GM18868 (cell line): ENCODE results near the gene MED7.
"Not testable (repeated sequence)": the region's sequence is repeated elsewhere in the genome, so short reads cannot be mapped to it uniquely, and the experiment has no call there.

Source experiments
- ATAC-seq: cut with Tn5 transposase; IDR thresholded peaks from one replicate; pipeline ENCODE4 v1.9.1; 2021; ENCODE audit warnings: mild to moderate bottlenecking, moderate library complexity; ENCODE audit not compliant: unreplicated experiment

MED7 gene, protein sequence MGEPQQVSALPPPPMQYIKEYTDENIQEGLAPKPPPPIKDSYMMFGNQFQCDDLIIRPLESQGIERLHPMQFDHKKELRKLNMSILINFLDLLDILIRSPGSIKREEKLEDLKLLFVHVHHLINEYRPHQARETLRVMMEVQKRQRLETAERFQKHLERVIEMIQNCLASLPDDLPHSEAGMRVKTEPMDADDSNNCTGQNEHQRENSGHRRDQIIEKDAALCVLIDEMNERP

DNA sequence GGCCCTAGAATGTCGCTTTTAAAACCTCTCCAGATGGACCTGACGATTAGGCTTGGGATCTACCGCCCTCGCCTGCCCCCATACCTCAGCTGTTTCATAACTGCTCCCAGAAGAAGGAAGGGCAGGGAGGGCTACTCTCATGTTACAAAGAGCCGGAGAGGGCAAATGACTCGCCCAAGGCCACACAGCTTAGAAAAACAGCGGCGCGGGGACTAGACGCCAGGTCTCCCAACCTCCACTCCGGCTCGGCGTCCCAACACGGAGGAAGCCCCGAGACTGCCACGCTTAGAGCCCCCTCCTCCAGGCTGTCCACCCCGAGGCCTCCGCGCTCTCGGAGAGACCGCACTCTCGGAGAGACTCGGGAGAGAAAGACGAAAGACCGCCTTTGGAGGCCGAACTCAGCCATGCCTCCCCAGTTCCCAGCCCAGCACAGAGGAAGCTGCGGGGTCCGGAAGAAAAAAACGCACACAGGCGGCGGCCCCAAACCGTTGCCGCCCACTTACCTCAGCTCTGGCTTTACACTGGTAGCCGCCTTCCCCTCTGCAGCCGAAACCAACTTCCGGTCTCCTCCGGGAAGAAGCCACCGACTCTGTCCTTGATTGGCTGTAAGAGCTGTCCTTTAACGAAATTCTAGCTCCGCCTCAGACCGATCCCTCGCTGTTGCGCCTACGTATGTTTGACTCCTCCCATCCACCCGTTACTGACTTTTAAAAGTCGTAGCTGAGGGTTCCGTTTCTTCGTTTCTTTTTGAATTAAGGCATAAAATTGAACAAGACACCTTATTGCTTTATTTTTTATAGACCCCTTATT lies at the start of gene MED7:
TSS of gene MED7 (minus strand) at position 549 of the 810 bp plus-strand sequence. CDS start 3,434 bp downstream, outside the sequence.
- peak; percentile 99 for ATAC-seq

DNA sequence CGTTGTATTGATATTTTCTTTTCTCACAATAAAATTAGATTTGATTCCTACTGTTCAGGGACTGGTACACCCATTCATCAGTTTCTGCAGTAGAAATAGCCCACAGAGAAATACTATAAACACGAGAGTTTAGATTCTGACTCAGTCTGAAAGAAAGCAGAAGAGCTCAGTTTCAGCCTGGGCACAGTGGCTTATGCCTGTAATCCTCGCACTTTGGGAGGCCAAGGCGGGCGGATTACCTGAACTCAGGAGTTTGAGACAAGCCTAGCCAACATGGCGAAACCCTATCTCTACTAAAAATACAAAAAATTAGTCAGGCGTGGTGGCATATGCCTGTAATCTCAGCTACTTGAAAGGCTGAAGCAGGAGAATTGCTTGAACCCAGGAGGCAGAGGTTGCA lies 46.6 kb upstream of the MED7 start:
- peak; percentile 97 for ATAC-seq

DNA sequence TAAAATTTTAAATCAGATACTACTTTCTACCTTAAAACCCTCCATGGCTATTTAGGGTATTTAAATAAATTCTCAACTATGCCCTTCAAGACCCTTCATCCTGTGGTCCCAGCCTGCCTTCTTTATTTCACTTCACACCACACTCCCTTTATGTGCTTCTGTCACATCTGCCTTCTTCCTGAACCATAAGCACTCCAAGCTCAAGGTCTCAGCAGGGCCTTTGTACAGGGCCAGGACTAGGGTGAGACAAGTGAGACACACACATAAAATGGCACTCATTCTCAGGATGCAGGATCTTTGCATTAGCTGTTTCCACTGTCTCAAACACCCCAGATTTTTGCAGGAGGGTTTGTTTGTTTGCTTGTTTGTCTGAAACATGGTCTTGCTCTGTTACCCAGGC lies 45.6 kb upstream of the MED7 start:
- ATAC-seq, result no peak

DNA sequence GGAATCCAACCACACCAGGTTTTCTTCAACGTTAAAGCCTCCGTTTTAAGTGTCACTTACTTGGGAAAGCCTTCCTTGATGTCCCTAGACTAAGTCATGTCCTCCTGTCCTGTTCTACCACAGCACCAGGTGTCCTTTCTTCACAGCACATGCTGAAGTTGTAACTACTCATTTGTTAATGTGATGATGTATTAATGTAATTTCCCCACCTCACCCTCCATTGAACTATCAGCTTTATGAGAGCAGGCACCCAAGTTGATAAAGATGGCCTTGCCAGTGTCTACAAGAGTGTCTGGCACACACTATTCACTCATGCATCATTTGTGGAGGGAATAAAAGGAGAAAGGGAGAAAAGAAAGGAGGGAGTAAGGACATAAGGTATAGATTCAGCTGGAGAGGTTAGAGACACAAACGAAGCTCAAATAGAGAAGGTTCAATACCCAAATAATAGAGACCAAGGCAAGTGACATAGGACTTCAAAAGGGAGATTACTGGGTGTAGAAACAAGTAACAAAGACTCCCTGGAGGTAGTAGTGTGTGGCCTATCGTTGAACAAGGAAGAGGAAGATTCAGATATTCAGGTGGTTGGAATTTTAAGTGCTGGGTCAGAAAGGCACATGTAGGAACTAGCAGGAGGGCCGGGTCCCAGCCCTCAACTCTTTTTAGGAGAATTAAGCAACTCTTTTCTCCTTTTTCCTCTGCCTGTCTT lies 44.5 kb upstream of the MED7 start:
- ATAC-seq, result no peak

DNA sequence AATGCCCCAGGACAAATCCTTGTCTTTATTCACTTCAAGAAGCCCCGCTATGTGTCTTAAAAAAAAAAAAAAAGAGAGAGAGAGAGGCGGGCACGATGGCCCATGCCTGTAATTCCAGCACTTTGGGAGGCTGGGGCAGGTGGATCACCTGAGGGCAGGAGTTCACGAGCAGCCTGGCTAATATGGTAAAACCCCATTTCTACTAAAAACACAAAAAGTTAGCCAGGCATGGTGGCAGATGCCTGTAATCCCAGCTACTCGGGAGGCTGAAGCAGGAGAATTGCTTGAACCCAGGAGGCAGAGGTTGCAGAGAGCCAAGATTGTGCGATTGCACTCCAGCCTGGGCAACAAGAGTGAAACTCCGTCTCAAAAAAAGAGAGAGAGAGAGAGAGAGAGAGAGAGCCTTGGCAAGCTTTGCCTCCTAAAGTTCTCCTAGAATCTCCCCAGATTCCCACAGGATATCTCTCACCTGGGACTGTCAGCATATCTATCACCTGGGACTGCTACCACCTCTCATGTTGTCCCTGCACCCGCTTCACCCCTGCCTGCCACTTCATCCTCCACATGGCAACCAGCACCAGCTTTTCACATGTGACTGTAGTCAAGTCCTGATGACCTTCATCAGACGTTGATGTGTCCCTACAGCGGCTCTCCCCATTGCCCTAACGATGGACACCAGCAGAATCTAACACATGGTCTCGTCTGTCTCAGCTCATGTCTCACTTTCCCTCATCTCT lies 43.8 kb upstream of the MED7 start:
- no peak for ATAC-seq

DNA sequence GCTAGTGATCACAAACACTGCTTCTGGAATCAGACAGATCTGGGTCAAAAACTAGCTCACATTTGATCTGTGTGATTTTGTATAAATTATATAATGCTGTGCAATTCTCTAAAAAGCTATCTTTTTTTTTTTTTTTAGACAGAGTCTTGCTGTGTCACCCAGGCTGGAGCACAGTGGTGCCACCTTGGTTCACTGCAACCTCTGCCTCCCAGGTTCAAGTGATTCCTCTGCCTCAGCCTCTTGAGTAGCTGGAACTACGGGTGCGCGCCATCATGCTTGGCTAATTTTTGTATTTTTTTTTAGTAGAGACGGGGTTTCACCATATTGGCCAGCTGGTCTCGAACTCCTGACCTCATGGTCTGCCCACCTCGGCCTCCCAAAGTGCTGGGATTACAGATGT lies 42.5 kb upstream of the MED7 start:
- not testable (repeated sequence) for ATAC-seq

DNA sequence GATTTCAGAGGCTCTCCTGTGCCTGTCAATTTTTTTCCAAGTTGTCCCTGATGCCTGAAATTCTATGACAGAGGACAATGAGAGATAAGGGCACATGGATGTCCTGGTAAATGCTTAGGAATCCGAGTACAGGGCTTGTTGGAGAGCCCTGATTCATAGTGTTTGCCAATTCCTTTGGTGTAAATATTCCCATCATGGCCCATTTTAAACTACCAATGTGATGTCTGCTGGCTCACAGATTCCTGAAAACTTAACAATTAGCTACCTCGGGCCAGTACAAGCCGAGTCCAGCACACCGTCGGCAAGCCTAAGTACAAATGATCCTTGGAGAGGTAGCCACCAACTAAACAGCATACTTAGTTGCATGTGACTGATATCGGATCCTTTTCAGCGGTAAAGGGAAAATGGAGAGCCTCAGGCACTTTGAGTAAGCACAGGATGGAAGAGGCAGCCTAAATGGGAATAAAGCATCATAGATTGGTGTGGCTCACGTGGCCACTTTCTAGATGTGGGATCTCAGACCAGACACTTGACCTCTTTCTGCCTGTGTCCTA lies 41.5 kb upstream of the MED7 start:
- ATAC-seq, result no peak

DNA sequence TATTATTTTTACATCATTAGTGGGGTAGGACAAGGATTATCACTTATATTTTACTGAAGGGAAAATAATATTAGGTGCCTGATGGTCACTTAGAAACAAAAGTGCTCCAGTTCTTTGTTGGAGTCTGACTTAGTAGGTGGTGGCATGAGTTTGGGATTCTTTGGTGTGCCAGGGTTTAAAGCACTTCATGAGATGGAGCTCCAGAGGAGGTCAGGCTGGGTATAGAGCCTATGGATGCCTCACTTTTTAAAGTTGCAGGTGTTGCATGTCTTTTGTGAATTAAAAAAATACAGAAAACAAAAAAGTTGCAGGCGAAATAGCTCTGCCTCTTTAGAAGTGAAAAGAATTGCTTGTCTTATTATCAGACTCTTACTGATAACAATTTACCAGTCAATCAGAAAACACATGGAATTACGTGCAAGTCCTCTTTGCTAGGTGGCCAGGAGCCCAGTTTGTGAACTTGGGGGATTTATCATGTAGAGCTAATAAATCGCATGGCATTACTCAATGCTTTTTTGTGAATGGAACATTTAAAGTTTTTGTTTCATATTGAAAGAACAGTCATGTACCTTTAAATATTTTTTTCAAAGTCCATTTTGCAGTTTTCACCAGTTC lies 39.6 kb upstream of the MED7 start:
- ATAC-seq, result no peak

DNA sequence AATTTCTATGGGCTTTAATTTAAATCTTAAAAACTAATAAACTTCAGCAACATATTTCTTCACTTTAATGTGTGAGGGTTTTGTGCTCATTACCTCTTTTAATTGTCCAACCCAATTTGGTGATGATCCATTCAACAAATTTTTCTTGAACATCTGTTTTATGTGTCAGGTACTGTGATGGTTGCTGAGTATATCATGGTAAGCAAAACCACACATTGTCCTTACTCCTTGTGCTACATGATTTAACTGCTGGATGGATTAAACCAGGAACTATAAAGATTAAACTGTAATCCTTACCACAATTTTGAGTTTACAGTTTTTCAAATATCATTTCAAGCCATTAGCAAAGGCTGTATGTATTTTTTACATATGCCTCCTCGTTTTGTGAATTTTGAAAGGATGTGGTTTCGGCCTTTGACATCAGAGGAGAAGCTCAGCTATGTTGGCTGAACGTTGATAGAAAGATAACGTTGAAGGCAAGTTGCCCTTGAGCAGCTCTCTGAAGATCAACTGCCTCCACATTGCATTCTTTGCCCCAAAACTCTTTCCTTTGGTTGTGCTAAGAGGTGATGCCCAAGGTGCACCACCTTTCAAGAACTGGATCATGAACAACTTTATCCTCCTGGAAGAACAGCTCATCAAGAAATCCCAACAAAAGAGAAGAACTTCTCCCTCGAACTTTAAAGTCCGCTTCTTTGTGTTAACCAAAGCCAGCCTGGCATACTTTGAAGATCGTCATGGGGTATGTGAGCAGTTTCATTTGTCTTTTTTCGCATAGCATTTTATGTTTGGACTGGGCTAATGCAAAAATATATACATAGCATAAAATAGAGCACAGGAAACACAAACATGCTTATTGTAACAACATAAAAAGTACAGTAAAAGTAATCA lies 38.0 kb upstream of the MED7 start, which contains the start of gene ITK:
TSS of gene ITK (plus strand) at position 467 of the 891 bp plus-strand sequence. CDS start at position 605, 138 bp downstream.
- ATAC-seq, result peak; percentile 85

DNA sequence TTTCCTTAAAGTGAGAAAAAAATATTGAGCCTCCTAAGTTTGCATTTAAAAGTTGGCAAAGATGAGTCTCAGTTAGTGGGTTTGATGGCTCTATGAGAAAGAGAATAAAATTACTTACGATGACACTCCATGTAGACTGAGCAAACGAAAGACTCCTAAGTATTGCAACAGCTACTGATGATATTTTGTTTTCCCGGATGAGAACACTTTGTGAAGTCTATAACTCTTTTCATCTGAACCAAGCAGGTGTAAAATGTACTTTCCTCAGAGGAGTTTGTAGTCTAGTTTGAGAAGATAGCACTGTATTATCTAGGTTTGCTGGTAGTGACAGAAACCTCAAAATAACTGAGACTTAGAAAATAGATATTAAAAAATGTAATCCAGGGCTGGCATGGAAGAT lies 36.3 kb upstream of the MED7 start:
- no peak for ATAC-seq

DNA sequence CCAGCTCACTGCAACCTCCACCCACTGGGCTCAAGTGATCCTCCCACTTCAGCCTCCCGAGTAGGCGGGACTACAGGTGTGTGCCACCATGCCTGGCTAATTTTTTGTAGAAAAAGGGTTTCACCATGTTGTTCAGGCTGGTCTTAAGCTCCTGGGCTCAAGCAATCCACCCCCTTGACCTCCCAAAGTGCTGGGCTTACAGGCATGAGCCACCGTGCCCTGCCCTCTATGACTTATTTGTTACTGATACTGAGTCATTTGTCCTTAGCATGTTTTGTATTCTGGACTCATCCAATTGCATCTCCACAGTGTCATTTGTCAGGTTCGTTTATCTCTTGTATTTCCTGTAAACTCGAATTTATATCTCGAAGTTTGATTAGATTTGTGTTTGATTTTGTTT lies 35.3 kb upstream of the MED7 start:
- ATAC-seq, result no peak

DNA sequence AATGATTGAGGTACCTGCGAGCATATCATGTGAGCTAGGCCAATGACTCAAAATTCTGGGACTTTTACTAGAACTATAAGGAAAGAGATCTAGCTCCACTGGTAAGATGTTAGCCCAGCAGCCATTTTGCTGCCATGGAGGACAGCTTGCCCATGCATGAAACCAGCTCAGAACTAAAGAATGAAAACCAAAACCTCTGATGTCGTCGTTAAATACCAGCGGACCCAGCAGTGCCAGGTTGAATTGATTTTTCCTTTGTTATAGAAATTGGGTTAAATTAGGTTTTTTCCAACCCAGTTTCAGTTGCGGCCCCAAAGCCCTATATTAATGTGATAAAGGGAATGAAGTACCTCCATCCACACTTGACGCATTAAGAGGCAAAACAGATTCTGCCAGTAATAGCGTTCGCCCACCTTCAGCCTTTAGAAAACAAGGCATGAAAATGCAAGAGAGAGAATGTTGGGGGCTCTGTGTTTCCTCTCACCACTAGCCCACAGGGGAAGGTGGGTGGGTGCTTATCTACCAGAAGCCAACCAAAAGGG lies 32.5 kb upstream of the MED7 start:
- no peak for ATAC-seq

DNA sequence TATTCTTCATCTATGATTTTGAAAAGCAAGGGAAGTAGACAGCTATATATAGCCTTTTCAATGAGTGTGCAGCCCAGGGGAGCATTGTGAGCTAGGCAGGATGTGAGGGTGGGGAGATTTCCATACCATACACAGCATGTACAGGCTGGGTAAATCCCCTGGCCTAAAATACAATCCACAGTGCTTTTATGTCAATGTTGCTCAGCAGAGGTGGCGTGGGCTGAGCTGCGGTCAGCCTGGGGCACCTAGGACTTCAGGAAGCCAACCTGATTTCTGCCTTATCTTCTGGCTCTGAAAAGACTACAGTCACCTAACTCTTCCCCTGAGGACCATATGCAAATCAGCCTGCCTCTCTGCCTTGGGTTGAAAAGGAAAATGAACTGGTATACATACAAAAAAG lies 29.7 kb upstream of the MED7 start:
- ATAC-seq, result peak; percentile 99

DNA sequence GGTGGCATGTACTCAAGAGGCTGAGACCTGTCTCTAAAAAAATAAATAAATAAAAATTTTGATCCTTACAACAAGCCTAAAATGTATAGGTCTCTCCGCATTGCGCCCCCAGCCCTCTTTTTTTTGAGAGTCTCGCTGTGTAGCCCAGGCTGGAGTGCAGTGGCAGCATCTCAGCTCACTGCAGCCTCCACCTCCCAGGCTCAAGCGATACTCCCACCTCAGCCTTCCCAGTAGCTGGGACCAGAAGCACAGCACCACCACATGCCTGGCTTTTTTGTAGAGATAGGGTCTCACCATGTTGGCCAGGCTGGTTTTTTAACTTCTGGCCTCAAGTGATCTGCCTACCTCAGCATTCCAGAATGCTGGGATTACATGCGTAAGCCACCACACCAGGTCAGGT lies 25.6 kb upstream of the MED7 start:
- ATAC-seq, result no peak

DNA sequence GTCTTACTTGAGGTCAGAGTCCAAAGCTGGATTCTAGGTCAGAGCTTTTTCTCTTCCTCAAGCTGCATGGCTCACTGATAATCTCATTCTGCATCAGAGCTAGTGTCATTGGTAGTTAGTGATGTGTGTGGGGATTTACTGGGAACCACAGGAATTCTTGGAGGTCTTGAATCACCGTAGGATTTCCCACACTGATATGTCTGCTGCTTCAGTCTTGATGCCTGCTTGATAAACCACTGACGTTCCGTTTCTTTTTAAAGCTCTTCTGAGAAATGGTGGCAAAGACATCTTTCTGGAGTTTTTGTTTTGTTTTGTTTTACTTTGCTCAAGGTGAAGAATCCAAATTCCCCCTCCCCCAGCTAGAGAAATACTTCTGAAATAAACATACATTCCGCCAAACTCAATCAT lies 24.6 kb upstream of the MED7 start:
- ATAC-seq, result no peak

DNA sequence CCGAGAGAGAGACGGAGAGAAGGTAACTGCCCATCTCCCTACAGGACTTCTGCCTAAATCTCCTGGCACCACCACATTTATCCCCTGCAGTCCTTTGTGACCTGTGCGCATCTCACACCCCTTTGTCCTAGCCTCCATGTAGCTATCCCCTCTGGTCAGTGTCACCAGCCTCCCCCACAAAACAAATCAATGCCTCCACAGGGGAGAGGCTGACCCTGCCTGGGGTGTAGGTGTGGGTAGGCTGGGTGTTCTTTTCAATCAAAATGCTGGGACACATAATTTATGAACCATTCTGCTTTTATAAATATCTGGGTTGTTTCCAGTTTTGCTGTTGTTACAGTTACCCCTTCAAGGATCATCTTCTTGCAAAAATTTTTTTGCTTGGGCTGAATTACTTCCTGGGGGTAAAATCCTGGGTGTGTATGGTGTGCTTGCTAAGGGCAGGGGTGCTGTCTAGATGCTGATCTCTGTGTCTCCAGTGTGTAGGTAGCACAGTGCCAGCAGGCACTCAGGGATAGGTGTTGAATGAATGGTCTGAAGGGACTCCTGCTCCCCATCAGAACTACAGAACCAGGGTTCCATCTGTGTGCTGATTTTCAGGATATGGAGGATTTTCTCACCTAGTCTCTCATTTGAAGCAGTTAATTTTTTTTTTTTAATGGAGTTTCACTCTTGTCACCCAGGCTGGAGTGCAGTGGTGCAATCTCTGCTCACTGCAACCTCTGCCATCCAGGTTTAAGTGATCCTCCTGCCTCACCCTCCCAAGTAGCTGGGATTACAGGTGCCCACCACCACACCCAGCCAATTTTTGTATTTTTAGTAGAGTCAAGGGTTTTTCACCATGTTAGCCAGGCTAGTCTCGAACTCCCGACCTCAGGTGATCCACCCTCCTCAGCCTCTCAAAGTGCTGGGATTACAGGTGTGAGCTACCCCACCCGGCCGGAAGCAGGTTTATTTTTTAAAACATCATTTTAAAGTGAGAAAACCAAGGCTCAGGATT lies 23.8 kb upstream of the MED7 start, which contains the start of gene GARIN3:
TSS of gene GARIN3 (minus strand) at position 51 of the 1,000 bp plus-strand sequence. CDS start 96 bp downstream, outside the sequence.
- no peak for ATAC-seq

DNA sequence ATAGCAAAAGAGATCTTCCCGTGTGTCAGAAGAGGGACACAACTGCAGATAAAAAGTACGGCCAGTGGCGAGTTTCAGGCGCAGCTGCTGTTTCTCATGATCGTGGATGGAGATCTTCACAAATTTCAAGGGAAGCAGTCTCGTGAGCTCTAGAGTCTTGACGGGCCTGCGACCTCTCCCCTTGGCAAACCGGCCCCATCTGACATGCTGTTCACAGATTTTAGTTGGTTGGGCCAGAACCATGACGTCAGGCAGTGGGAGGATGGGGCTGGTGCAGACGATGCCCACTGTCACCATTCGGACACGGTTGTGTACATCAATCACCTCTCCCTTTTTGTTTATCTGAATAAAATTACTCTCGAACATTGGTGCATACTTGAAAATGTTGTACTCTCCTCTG lies 23.0 kb upstream of the MED7 start:
- no peak for ATAC-seq

DNA sequence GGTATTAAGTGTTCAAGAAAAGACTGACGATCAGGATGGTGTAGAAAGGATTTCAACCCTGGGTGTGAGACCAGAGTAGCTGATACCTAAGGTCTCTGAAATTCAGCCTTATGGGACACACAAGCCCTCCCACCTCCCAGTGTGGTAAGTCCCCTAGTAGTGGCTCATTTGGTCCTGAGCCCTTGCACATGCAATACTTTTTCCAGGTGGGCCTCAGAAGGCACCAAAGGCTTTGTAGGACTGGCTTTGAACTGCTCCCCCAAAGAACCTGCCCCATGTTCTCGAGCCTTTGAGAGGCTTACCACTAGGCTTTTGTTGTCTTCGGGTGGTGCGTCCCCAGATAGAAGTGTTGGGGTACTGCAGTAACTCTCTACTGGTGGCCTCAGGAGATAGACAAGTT lies 22.6 kb upstream of the MED7 start:
- no peak for ATAC-seq
